Thyroid gland (tissue), 4 donors: Measurements from ENCODE around the gene SUMF1. TPM values are rescaled to one million over a fixed set of nuclear protein-coding genes. Genes with fewer than 3 reads are reported as not detected.
A peak's percentile ranks its signal among the peaks of the same experiment; 100 is the strongest.

Experiments used
- DNase-seq, 2 donors: peaks; one replicate each; pipeline ENCODE4 v3.0.0-alpha.2; 2019
- H3K27ac ChIP-seq, 3 donors: fragments of 200-600 bp; sonication (generic); 1 replicate in 2 of 3; 2 replicates in 1 of 3; pipeline ENCODE4 v1.5.1; 2016 to 2019; ENCODE audit warnings: mild to moderate bottlenecking in 1 of 3, moderate library complexity in 1 of 3
- H3K27me3 ChIP-seq: fragments of 200-600 bp; sonication (generic); one replicate; pipeline ENCODE4 v1.5.1; 2019
- H3K36me3 ChIP-seq, 2 donors: fragments of 200-600 bp; sonication (generic); one replicate each; pipeline ENCODE4 v1.5.1; 2016 to 2019
- H3K4me1 ChIP-seq, 2 donors: fragments of 200-600 bp; sonication (generic); one replicate each; pipeline ENCODE4 v1.5.1; 2017 to 2019
- H3K4me3 ChIP-seq, 3 donors: fragments of 200-600 bp; sonication (generic); replicated peaks in 1 of 3; 1 replicate in 2 of 3; 2 replicates in 1 of 3; pipeline ENCODE4 v1.5.1; 2016; ENCODE audit warnings: mild to moderate bottlenecking in 1 of 3
- H3K9me3 ChIP-seq: fragments of 200-600 bp; sonication (generic); one replicate; pipeline ENCODE4 v1.5.1; 2017
- POLR2A ChIP-seq, 2 donors: fragments of 450-650 bp; IDR thresholded peaks; one replicate each; pipeline ENCODE4 v1.6.1; 2017; ENCODE audit warnings: antibody characterized with exemption in 2 of 2, mild to moderate bottlenecking in 2 of 2, moderate library complexity in 1 of 2
- WGBS, 2 donors: methylation state at CpG; one replicate each; pipeline ENCODE4 v1.1.5; 2017; 5-methylcytosine and 5-hydroxymethylcytosine counted together
- intact Hi-C: fragments of 100-400 bp; cut with DNase I; formaldehyde crosslinking; loops from one replicate; pipeline ENCODE4 v1.15.1; 2023
- total RNA-seq, 4 donors: library from RNA; depleted of rRNA; stranded (reverse); fragments of >200 nt; gene quantifications; one replicate each; pipeline ENCODE4 v1.2.3, GENCODE V29; 2016
- TF ChIP-seq, protein P1 (sequence below), 6 experiments: fragments of 200-600 bp in 3 of 6; fragments of 450-650 bp in 3 of 6; sonication (generic) in 3 of 6; IDR thresholded peaks; one replicate each; pipeline ENCODE4 v1.5.1; 2016 to 2019; ENCODE audit warnings: antibody characterized with exemption in 6 of 6, mild to moderate bottlenecking in 2 of 6, inconsistent platforms in 1 of 6, moderate library complexity in 1 of 6

SUMF1 gene
- total RNA-seq, 4 donors from 2014 or later = 58.8 to 98.3 (median 74.5) TPM

DNA sequence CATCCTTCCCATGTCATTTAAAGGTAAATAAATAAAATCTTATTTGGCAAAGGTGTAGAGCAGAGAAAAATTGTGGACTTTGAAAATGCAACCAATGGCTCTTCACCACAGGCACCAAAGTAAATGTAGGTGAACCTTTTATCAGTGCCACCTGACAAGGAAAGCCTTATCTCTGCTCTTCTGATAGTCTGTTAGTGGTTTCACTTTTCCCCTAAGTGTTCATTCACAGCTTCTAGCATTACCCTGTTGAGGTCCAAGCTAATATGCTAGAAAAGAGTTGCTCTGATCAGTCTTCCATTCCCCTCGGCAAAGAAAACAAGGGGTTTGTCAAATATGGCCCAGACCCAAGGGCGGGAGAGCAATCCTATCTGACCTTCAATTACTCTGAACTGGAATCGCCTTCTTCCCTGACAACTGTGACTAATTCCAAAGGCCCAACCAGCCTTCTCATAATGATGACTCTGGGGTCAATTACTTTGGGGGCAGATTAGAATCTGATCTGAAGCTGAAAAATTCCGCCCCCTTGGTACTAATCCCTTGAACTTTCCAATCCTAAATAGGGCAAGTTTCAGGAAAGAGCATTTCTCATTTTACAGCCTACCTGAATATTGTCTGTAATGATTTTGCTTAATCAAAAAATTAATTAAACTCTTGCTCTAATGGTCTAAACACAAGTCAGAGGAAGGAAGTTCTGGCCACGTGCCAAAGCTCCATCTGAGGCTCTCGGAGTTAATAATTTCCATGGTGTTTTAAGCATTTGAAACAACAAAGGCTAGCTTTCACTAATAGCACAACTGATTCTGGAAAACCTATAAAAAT is 111.5 kb downstream of the SUMF1 start:
- WGBS, 2 donors = 41 to 48% methylated on average over 6 of the region's 6 CpGs
- Histone ChIP-seq H3K27me3 (no peaks in the 10 kb centered on the region), H3K4me1 (peaks cover 14 to 45% of the 10 kb centered on the region in 2 donors), H3K36me3 (no peaks in the 10 kb centered on the region), H3K4me3 (no peak overlapping the region), H3K27ac (peak overlapping the region; percentile 19 to 75 (median 58)), H3K9me3 (no peaks in the 10 kb centered on the region)
- no peak for TF ChIP-seq POLR2A (IDR thresholded peaks at IDR 0.05)
- TF ChIP-seq, protein P1, sequence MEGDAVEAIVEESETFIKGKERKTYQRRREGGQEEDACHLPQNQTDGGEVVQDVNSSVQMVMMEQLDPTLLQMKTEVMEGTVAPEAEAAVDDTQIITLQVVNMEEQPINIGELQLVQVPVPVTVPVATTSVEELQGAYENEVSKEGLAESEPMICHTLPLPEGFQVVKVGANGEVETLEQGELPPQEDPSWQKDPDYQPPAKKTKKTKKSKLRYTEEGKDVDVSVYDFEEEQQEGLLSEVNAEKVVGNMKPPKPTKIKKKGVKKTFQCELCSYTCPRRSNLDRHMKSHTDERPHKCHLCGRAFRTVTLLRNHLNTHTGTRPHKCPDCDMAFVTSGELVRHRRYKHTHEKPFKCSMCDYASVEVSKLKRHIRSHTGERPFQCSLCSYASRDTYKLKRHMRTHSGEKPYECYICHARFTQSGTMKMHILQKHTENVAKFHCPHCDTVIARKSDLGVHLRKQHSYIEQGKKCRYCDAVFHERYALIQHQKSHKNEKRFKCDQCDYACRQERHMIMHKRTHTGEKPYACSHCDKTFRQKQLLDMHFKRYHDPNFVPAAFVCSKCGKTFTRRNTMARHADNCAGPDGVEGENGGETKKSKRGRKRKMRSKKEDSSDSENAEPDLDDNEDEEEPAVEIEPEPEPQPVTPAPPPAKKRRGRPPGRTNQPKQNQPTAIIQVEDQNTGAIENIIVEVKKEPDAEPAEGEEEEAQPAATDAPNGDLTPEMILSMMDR (IDR thresholded peaks at IDR 0.05) = no peak
- DNase-seq = peak; percentile 59 to 63
- intact Hi-C loops = loop anchor here (5.0 kb wide), 1 partner anchor 282 kb away; no protein-coding TSS in a partner anchor

DNA sequence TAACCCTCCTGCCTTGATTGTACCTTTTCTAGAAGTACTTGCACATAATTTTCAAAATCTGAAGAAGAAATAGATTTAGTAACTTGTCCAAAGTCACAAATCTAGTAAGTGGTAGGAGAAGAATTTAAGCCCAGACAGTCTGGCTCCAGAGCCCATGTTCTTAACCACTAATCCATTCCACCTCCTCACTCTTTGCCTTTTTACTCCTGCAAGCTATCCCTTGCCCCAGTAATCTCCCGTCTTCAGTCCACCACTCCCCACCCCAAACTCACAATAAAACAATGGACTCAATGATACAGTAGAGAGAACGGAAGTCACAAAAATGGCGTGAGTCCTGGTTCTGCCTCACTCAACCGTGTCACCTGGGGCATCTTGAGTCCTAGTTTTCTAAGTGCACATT is 115.2 kb downstream of the SUMF1 start:
- TF ChIP-seq, protein P1 (IDR thresholded peaks at IDR 0.05) = no peak
- no peak for TF ChIP-seq POLR2A (IDR thresholded peaks at IDR 0.05)
- H3K27me3 ChIP-seq = no peaks in the 10 kb centered on the region
- intact Hi-C loops = no loop called here
- H3K9me3 ChIP-seq = no peaks in the 10 kb centered on the region
- no peak for DNase-seq
- peaks cover 14 to 31% of the 10 kb centered on the region in 2 donors for H3K4me1 ChIP-seq
- H3K27ac ChIP-seq = no peak overlapping the region
- 84 to 88% methylated on average over 4 of the region's 4 CpGs for WGBS, 2 donors
- no peaks in the 10 kb centered on the region for H3K36me3 ChIP-seq
- no peak overlapping the region for H3K4me3 ChIP-seq

DNA sequence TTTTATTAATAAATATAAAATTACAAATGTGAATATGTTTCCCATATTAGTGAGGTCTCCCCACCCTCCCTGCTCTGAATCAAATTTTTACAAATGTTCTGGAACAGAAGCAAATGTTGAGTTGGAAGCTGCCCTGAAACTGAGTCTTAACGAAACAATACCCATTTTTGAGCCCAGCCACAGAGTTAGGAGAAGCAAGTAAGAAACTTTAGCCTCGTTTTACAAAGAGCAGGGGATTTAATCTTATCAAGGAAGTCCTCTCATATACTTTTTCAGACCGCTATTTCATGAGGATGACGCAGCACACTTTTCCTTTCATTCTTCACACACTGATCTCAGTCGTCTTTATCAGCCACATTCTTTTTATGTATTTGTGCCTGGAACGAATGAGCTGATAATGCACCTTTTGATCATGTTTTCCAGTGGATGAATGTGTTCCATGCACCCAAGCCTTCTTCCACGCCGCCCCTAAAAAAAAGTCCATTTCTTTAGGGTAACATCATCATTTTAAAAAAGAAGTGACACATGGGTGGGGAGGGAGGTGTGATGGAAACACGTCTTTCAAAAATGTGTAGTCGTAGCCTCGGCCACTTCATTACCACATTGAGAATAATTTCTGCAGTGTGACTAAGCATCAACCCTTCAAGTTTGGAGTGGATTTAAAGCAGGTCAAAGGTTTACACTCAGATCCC is 115.8 kb downstream of the SUMF1 start:
- peaks cover 8 to 25% of the 10 kb centered on the region in 2 donors for H3K4me1 ChIP-seq
- H3K27me3 ChIP-seq = no peaks in the 10 kb centered on the region
- H3K9me3 ChIP-seq = no peaks in the 10 kb centered on the region
- H3K4me3 ChIP-seq = no peak overlapping the region
- intact Hi-C loops = no loop called here
- H3K27ac ChIP-seq = peak overlapping the region in 1 of 3 donors; percentile 33
- TF ChIP-seq, protein P1 (IDR thresholded peaks at IDR 0.05) = peak in 1 of 6 experiments; percentile 7
- no peak for TF ChIP-seq POLR2A (IDR thresholded peaks at IDR 0.05)
- no peak for DNase-seq
- WGBS, 2 donors = 53 to 65% methylated on average over 11 of the region's 11 CpGs
- H3K36me3 ChIP-seq = no peaks in the 10 kb centered on the region

DNA sequence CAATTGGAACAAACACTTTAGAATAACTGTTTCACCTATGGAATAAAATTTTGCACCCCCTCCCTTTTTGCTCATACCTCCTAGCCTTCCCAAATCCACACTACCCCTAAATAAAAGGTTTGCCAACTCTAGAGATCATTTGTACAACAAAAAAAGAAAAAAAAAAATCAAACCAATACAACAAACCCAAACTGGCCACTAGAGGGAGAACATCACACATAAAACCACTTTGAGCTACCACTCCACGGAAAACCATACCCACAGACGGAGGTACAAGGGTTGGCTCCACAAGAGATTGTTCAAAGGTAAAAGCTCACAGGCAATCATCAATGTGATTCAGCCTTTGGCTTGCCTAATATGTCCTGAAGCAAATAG is 116.3 kb downstream of the SUMF1 start:
- no peak overlapping the region for H3K4me3 ChIP-seq
- intact Hi-C loops = no loop called here
- DNase-seq = peak; percentile 33 to 53
- no peak for TF ChIP-seq POLR2A (IDR thresholded peaks at IDR 0.05)
- TF ChIP-seq, protein P1 (IDR thresholded peaks at IDR 0.05) = peak; percentile 61 to 97 (median 64)
- no peaks in the 10 kb centered on the region for H3K36me3 ChIP-seq
- no peaks in the 10 kb centered on the region for H3K27me3 ChIP-seq
- H3K27ac ChIP-seq = peak overlapping the region in 1 of 3 donors; percentile 33
- 0 to 3% methylated on average over 2 of the region's 2 CpGs for WGBS, 2 donors
- H3K9me3 ChIP-seq = no peaks in the 10 kb centered on the region
- peaks cover 3 to 20% of the 10 kb centered on the region in 2 donors for H3K4me1 ChIP-seq

DNA sequence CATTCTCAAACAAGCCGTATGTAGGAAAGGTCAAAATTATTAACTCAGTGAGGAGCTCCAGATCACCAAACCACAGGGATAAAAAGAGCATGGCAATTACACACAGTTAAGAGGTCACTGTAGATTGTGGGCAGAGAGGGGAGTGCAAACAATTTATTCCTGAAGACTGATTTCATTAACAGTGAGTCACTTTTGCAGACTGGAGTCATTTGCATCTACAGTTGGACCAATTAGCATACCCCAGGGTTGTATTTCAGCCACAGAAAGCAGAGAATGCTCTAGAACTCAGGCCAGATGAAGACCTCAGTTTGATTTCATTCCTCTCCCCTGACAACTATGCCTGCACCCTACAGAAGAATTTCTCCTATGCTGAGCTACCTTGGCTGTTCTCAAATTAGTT is 123.8 kb downstream of the SUMF1 start:
- intact Hi-C loops = loop anchor here (10.0 kb wide), 2 partner anchors 142 to 712 kb away; no protein-coding TSS in a partner anchor

More for the DNA sequence above, 123.8 kb downstream of the SUMF1 start:
- 91 to 100% methylated on average over 1 of the region's 1 CpG for WGBS, 2 donors
- H3K4me3 ChIP-seq = no peak overlapping the region
- H3K27me3 ChIP-seq = no peaks in the 10 kb centered on the region
- H3K36me3 ChIP-seq = no peaks in the 10 kb centered on the region
- DNase-seq = no peak
- peaks cover 0 to 10% of the 10 kb centered on the region in 2 donors for H3K4me1 ChIP-seq
- no peak overlapping the region for H3K27ac ChIP-seq
- TF ChIP-seq POLR2A (IDR thresholded peaks at IDR 0.05) = no peak
- TF ChIP-seq, protein P1 (IDR thresholded peaks at IDR 0.05) = no peak
- H3K9me3 ChIP-seq = no peaks in the 10 kb centered on the region
